ACHN (cell line): Measurements from ENCODE around the gene ARFGEF3.
"Not testable (repeated sequence)": the region's sequence is repeated elsewhere in the genome, so short reads cannot be mapped to it uniquely, and the experiment has no call there.

ENCODE experiments used
- DNase-seq: peaks from one replicate; pipeline ENCODE4 v3.0.0-alpha.2; 2015
- in situ Hi-C: cut with HindIII; loops from 2 replicates; pipeline ENCODE4 v1.10.0; 2017; ENCODE audit warnings: low sequenced_read_pairs, low pct_ligation_motif_present, low pct_unique_long_range_greater_than_20kb

The ARFGEF3 gene

DNA sequence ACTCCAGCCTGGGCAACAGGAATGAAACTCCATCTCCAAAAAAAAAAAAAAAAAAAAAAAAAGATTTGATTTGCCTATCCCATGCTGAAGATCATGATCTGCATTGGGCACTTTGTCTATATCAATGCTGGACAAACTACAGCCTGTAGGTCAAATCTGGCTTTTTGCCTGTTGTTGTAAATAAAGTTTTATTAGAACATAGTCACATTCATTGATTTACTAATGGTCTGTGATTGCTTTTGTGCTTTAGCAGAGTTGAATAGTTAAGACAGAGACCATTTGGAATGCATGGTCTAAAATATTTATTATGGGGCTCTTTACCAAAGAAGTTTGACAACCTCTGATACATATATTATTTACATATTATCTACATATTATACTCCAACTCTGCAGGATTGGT, 42.6 kb downstream of the ARFGEF3 start:
- no peak for DNase-seq
- in situ Hi-C loops: no loop called here

DNA sequence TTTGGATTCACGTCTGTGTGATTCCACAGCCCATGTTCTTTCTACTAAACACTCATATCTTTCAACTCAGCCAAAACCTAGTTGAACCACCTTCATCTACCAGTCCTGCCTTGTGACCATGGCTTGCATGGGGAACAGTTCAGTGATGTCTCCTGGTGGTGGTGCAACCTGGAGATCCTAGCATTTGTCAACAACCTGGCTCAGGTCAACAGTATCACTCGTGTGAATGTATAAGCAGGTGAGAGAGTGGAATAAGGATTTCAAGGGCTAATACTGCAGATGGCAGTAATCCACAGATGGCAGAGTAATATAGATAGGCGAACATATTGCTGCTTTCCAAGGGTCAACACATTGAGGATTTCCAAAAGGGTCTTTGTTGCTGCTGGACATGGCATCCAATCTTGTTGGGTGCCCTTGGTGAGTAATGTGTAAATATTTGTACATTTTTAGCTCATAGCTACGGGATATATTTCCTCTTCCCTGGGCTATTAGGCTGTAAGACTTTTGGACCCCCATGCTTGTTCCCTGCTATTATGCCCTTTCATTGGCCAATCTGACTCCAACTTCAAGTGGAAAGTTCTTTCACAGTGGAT, 43.1 kb downstream of the ARFGEF3 start:
- in situ Hi-C loops: no loop called here
- DNase-seq: no peak

DNA sequence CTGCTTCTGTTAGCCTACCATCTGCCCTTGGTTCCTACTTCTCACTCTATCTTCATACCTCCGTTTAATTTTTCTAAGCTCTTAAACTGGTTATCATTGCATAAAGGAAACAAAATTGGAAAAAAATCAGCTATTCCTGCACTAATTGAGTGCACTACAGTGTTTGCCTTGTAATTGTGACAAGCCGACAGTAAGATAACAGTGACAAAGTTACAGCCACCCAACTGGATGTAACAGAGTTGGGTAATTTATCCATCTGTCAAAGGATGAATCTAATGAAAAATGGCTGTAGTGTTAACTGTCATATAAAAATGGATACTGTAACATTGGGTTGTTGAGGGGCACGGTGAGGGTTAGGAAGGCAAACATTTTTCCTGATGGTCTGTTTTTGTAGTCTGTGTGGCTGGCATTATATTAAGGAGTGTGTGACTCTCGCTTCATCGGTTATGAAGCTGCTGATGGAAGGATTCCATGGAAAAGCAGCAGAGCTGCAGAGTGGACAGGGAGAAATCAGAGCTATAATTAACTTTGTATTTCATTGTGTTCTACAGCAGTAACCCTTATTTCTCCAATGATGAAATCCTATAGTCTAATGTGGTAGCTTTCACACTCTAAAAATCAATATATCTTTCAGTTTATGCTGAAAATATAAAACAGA, 43.8 kb downstream of the ARFGEF3 start:
- in situ Hi-C loops: no loop called here
- DNase-seq: no peak

DNA sequence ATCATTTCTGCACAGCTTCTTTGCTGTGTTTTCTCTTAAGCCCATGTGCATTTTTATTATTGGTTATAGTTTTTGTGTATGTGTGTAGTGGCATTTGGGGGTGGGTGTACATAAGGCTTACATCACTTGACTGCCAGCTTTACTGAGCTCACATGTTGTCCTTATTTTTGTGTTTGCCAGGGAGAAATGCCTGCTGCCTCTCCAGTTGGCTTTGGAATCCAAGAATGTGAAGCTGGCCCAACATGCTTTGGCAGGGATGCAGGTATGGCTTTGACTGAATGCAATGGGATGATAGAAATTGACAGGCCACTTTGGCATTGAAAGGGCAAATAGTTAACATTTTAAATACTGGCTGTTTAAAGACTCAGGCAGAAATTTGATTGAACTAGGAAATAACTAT, 45.1 kb downstream of the ARFGEF3 start:
- in situ Hi-C loops: no loop called here
- no peak for DNase-seq

DNA sequence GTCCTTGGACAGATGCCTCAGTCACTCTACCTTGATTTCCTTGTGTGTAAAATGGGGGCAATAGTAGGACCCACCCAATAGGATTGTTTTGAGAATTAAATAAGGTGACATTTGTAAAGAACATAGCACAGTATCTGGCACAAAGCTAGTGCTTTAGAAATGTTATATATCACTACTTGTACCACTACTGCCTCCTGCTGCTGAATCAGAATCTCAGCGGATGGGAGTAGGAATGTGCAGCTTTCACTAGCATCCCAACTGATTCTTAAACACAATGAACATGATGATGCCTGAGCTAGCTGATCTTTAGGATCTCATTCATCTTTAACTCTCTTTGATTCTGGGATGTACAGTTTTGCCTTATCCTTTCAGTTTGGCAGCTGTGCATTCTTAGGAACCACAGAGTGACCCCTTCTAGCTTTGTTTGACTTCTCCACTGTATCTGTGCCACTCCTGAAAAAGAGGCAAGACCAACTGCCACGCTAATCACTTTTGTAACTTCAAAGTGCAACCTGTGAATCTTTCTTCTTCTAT, 49.4 kb downstream of the ARFGEF3 start:
- peak; percentile 2 for DNase-seq
- in situ Hi-C loops: no loop called here

DNA sequence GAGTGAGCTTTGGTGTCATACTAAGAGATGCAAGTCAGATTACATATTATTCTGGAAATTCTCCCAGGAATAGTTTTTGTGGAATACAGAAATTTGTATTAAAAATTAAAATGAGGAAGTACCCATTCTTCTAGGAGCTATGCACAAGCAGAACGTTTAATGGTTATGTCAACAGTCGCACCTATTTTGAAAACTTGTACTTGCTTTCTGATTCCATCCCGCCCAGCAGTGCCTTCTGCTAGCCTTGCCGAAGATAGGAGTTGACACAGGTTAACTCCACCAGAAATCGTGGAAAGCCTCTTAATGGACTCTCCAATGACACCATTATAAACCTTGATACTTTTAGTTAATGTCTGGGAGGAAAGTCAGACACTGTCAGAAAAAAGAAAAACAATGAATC, 49.9 kb downstream of the ARFGEF3 start:
- in situ Hi-C loops: no loop called here
- no peak for DNase-seq

DNA sequence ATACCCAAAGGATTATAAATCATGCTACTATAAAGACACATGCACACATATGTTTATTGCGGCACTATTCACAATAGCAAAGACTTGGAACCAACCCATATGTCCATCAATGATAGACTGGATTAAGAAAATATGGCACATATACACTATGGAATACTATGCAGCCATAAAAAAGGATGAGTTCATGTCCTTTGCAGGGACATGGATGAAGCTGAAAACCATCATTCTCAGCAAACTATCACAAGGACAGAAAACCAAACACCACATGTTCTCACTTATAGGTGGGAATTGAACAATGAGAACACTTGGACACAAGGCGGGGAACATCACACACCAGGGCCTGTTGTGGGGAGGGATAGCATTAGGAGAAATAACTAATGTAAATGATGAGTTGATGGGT, 50.8 kb downstream of the ARFGEF3 start:
- in situ Hi-C loops, DNase-seq: not testable (repeated sequence)

DNA sequence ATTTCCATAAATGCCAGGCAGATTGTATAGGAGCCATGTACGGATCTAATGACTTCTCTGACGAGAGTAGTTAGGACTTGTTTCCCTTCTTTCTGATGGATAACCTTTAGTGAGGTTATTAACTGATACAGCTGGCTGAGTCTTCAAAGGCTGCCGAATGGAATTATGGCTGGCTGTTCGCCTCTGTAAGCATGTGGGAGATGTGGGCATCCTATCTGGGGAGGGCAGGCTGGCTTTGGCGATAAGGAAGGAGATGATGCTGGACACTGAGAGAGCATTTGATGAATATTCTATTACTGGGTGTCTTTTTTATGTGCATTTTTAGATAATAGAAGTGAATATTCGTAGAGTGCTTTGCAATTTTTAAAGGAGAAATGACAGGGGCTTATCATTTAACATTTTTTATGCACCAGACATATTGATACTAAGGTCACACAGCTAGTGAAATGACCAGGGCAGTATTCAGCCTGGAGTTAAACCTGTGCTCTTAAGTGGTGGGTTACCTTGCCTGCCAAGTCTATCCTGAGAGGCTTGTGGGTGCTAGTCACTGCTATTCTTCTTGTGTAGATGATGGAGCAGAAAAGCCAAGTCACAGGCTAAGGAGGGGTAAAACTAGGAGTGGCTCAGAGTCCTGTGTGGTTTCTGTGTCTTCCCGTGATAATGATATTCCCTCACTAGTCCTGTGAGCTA, 53.5 kb downstream of the ARFGEF3 start:
- no peak for DNase-seq
- in situ Hi-C loops: no loop called here

DNA sequence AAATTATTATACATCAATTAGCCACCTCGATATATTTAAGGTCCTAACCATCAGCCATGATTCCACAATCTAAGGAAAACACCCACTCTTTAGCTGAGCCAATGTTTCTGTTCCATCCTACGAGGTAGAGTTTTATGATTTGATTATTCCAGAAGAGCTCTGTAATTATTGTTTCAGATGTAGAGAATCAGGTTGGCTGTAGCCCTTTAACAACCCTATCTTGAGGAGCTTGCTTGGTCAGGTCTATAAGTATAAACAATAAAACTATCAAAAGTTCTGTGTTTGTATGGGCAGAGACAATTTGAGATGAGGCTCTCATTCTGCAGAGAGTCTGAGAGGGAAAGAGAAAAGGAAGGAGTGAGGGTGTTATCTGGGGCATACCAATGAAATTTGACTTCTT, 56.7 kb downstream of the ARFGEF3 start, which contains the start of gene PBOV1:
PBOV1 (minus strand) TSS at position 43 of the 400 bp plus-strand sequence. CDS start 96 bp downstream, outside the sequence.
- in situ Hi-C loops: no loop called here
- DNase-seq: no peak

DNA sequence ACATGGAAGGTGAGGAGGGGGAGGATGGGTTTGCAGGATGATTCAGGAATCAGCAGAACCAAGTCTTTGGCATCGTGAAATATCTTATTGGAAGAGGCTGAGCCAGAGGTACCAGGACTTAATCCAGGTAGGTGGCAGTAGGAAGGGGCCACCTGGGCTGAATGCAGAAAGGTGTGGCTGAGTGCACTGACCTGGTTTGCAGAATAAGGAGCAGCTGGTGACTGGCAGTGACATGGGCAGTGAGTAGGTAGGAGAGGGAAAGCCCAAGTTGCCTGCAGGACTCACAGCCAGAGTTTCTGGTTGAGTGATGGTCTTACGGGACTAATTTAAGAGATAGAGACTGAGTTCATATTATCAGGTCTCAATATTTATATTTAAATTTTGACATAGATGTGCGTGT, 57.7 kb downstream of the ARFGEF3 start:
- DNase-seq: no peak
- in situ Hi-C loops: no loop called here

DNA sequence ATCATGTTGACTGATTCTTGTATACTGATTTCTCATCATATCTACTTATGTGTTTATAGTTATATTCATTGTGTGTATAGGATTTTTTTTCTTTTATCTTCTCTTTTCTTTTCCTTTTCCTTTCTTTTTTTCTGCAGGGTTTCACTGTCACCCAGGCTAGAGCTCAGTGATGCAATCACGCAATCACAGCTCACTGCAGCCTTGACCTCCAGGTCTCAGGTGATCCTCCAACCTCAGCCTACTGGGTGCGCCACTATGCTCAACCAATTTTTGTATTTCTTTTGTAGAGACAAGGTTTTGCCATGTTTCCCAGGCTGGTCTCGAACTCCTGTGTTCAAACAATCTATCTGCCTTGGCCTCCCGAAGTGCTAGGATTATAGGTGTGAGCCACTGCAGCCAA, 58.2 kb downstream of the ARFGEF3 start:
- in situ Hi-C loops: no loop called here
- no peak for DNase-seq

DNA sequence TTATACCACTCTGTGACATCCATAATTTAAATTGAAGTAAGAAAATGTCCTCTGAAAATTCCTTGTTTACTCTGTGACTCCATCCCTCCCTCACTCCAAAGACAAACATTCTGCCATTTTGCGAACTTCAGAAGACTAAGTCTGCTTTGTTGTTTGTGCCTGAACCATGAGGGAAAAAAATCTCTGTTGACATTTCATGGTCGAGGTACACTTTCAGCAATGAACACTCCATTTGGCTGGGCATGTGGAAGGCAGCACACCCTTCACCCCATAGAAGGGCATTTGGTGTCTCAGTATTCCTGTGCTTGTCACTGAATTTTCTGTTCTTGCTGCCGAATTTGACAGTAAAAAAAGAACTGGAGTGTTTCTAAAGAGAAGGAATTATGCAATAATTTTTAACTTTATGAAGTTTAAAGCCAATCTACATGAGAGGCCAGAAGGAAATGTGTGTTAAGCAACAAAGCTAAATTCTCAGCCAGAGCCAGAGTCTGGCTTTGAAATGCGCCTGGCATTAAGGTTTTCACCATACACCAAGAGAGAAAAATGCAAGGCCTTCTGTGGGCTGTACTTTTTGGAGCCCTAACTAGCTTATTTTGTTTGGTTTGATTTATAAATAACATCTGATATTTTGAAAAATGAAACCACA, 61.3 kb downstream of the ARFGEF3 start:
- in situ Hi-C loops: no loop called here
- DNase-seq: no peak

DNA sequence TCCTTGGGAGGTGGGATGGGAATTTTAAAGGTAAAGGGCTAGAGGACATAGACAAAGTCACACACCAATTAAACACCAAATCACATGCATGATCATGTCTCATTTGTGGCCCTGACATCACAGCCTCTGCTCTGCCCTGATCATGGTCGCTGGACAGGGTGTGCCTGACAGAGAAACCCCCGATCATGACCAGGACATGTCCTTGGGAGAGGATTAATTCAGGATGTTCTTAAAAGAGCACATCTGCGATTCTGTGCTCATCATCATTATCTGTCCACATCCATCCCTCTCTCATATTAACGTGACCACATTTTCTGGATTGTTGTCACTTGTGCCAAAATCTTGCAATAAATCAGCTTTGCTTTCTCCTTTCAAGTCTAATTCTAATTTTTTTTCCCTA, 64.2 kb downstream of the ARFGEF3 start:
- DNase-seq: no peak
- in situ Hi-C loops: no loop called here

DNA sequence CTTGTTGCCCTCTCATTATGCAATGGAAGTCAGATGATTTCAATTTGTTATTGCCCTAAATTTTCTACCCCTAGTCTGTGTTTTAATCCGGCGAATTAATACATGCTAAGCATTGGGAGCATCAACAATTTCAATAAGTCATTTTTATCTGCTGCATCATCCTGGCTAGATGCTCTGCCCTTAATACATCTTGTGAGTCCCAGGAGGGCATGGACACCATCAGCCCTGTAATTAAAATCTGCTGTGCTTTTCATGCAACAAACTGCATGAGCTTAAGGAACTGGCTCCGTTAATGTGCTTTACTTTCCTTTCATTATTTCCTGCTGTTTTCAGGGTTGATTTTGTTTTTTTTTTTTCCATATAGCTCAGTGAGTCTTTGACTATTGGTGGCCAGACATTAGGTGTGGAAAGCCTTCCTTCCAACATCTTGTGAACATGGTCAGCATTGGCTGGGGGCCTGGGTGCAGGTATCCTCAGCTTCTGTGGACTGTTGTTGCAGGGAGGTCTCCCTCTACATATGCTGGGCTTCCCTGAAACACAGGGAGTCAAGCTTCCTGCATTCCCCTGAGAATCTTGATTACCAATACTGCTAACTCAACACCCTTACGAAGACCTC, 65.1 kb downstream of the ARFGEF3 start:
- in situ Hi-C loops: no loop called here
- no peak for DNase-seq

DNA sequence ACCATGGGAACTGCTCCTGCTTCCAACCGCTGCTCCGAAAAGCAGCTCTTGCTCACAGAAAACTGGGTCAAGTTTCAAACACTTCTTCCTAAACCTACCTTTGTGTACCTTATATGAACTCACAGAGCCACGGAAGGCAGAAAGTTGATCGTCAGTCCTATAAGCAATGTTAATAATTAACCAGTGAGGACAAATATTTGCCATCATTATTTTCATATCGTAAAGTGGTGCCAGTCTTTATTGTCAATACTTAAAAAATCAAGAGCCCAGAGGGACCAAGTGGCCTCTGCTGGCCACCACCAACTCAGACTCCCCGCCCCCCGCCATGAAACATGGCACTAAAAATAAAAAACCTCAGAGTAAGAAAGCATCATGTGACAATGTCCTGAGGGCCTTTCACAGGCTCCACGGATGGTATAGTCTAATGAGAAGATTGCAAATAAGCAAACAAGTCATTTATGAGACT, 65.6 kb downstream of the ARFGEF3 start:
- in situ Hi-C loops: no loop called here
- no peak for DNase-seq

DNA sequence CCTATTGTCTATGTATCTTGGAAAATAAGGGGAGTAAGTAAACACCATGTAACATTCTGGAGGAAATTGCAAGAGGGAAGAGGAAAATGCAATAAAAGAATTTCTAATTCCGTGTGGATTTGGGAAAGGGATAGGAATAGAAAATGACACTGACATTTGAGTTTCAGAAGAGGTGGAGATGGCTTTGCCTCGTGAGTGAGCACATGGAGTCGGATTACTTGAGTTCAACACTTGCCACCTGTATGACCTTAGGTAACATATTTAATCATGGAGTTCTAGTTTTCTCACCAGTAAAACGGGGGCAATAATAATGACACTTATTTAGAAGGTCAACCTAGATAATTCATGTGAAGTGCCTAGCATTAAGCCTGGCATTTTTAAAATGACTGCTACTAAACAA, 67.3 kb downstream of the ARFGEF3 start:
- no peak for DNase-seq
- in situ Hi-C loops: no loop called here

DNA sequence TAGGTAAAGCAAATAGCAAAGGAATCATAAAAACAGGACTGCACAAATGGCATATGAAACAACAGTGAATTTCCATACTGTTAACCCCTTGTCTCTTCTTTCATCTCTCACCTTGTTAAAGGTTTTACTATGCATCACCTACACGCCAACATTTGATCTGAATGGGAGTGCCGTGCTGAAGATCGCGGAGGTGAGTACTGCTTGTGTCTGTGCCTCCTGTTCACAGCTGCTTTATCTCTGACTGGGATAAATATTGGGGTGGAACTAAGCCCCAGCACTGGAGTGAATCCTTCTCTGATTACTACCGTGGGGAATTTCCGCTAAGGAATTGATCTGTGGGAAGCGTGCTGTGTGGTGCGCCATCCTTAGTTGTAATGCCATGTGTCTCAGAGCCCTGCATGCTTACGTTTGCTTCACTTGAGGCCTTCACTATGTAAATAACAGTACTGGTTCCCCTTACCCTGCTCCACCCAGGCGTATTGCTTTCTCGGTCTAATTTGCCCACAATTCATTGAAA, 68.0 kb downstream of the ARFGEF3 start:
- in situ Hi-C loops: no loop called here
- DNase-seq: no peak

DNA sequence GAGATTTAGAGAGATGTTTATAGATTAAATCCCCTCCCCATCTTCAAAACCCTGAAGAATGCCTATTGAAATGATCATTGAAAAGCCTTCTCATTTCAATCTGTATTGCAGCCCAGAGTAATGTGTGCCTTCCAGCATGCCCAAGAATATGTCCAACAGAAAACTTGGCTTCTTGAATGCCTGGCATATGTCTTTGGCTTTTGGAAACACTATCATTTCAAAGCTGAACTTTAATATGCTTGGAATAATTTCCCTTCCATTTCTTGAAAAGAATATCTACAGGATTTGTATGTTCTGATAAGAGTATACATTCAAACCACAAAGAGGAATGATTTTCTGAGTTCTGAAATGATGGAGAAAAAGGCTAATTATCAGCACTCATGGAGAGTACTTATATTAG, 68.5 kb downstream of the ARFGEF3 start:
- in situ Hi-C loops: no loop called here
- no peak for DNase-seq
